K562 (cell line): ENCODE results near the gene ABHD16A. TPM values are rescaled to one million over a fixed set of nuclear protein-coding genes. Genes with fewer than 3 reads are reported as not detected.

ENCODE experiments used
- ATAC-seq: fragments of 200-7000 bp; cut with Tn5 transposase; 3 replicates; pipeline ENCODE4 v1.9.1; 2020; ENCODE audit warnings: moderate library complexity
- BruUV-seq: library from RNA; stranded (reverse); fragments of 400-500 nt; replicated peaks from 2 replicates; lab custom pipeline; 2021; lab: Mats Ljungman, UMichigan
- CTCF ChIA-PET: fragments of 300-600 bp; formaldehyde crosslinking; extraction: SDS; loops from one replicate; lab custom pipeline; 2021; ENCODE audit warnings: low intra/inter-chr PET ratio; lab: Yijun Ruan, JAX
- POLR2A ChIA-PET: fragments of 300-600, 350-650 bp; sonication (Branson Sonifier 250); formaldehyde crosslinking; extraction: SDS; loops from one replicate; lab custom pipeline; 2021; ENCODE audit warnings: antibody characterized with exemption, inconsistent platforms; lab: Yijun Ruan, JAX
- DNase-seq, 4 experiments: peaks; one replicate each; pipeline versions ENCODE4 v3.0.0 to v3.0.0-alpha.2; 2011 to 2018; ENCODE audit warnings: low spot score in 3 of 4, mixed read lengths in 3 of 4; ENCODE audit errors: extremely low read depth in 1 of 4
- FAIRE-seq: peaks from 2 replicates; lab custom pipeline; 2011; peaks lifted over from hg19 to GRCh38; lab: Jason Lieb, UNC
- H2AFZ ChIP-seq: 2 replicates; pipeline ENCODE4 v1.6.0; 2011; ENCODE audit warnings: low read depth, low read length, control low read depth, inconsistent platforms
- H3K27ac ChIP-seq: fragments of 200-600 bp; 3 replicates; pipeline ENCODE4 v1.8.0; 2011; ENCODE audit warnings: low read depth, mild to moderate bottlenecking, control low read depth, inconsistent platforms, low read length, moderate library complexity, mixed read lengths; ENCODE audit errors: extremely low read depth
- H3K27me3 ChIP-seq, 2 experiments: fragments of 300-600 bp in 1 of 2; 2 replicates in 1 of 2; 3 replicates in 1 of 2; pipeline versions ENCODE4 v1.6.0 to v1.8.0; 2011; ENCODE audit warnings: inconsistent platforms in 2 of 2, low read length in 2 of 2, mild to moderate bottlenecking in 1 of 2, mixed read lengths in 1 of 2, moderate library complexity in 1 of 2; ENCODE audit not compliant: control insufficient read depth in 2 of 2, insufficient read depth in 2 of 2
- H3K36me3 ChIP-seq: fragments of 300-600 bp; 3 replicates; pipeline ENCODE4 v1.8.0; 2011; ENCODE audit warnings: mild to moderate bottlenecking, low read length, inconsistent platforms; ENCODE audit not compliant: control insufficient read depth, insufficient read depth
- H3K4me1 ChIP-seq, 2 experiments: fragments of 200-600 bp in 1 of 2; replicated peaks in 1 of 2; 2 replicates in 1 of 2; 3 replicates in 1 of 2; pipeline versions ENCODE4 v1.5.1 to v1.8.0; 2011; ENCODE audit warnings: inconsistent platforms in 2 of 2, low read length in 2 of 2, mild to moderate bottlenecking in 1 of 2, mixed read lengths in 1 of 2, moderate library complexity in 1 of 2; ENCODE audit not compliant: control insufficient read depth in 2 of 2, insufficient read depth in 2 of 2
- H3K4me2 ChIP-seq: 2 replicates; pipeline ENCODE4 v1.6.1; 2011; ENCODE audit warnings: low read length, control low read depth, inconsistent platforms, mixed read lengths; ENCODE audit not compliant: insufficient read depth
- H3K4me3 ChIP-seq: fragments of 200-600 bp; sonication (generic), shearing (Covaris generic); 2 replicates; pipeline ENCODE4 v1.5.1; 2016; ENCODE audit warnings: control low read depth, inconsistent platforms
- H3K79me2 ChIP-seq: fragments of 200-600 bp; 3 replicates; pipeline ENCODE4 v1.8.0; 2011; ENCODE audit warnings: low read length, inconsistent platforms; ENCODE audit not compliant: control insufficient read depth, insufficient read depth
- H3K9ac ChIP-seq, 2 experiments: 2 replicates each; pipeline versions ENCODE4 v1.6.0 to v1.6.1; 2011; ENCODE audit warnings: low read depth in 2 of 2, low read length in 2 of 2, control low read depth in 1 of 2, inconsistent platforms in 1 of 2, mild to moderate bottlenecking in 1 of 2, mixed read lengths in 1 of 2; ENCODE audit not compliant: insufficient read depth in 1 of 2
- H3K9me1 ChIP-seq: one replicate; pipeline ENCODE4 v1.6.0; 2011; ENCODE audit warnings: inconsistent platforms, mild to moderate bottlenecking, low read length, moderate library complexity; ENCODE audit not compliant: control insufficient read depth, insufficient read depth
- H3K9me3 ChIP-seq: replicated peaks from 2 replicates; pipeline ENCODE4 v1.5.1; 2011; ENCODE audit warnings: low read depth, low read length, inconsistent platforms; ENCODE audit not compliant: control insufficient read depth, insufficient read depth
- H4K20me1 ChIP-seq: replicated peaks from 2 replicates; pipeline ENCODE4 v1.6.1; 2011; ENCODE audit warnings: low read length, inconsistent platforms, mixed read lengths; ENCODE audit not compliant: control insufficient read depth, insufficient read depth
- ATF7 ChIP-seq: fragments of 450-650 bp; IDR thresholded peaks from 2 replicates; pipeline ENCODE4 v1.7.1; 2014; ENCODE audit warnings: mild to moderate bottlenecking, moderate library complexity
- HDAC8 ChIP-seq: fragments of 450-650 bp; IDR thresholded peaks from 2 replicates; pipeline ENCODE4 v1.6.1; 2016; ENCODE audit warnings: mild to moderate bottlenecking, missing genetic modification characterization, moderate library complexity, missing compliant biosample characterization
- HNRNPUL1 ChIP-seq: fragments of 200-400 bp; formaldehyde crosslinking; IDR thresholded peaks from 2 replicates; pipeline ENCODE4 v1.6.1; 2017; ENCODE audit warnings: low read length
- KDM2B ChIP-seq: fragments of 250-450 bp; sonication (Bioruptor Pico); IDR thresholded peaks from 2 replicates; pipeline ENCODE4 v1.8.0; 2021; ENCODE audit warnings: mild to moderate bottlenecking, moderate library complexity
- MECOM ChIP-seq: fragments of 250-450 bp; sonication (Bioruptor Pico); IDR thresholded peaks from 2 replicates; pipeline ENCODE4 v1.8.0; 2022; ENCODE audit warnings: inconsistent platforms
- SREBF1 ChIP-seq: fragments of 150-350 bp; IDR thresholded peaks from 2 replicates; pipeline ENCODE4 v1.6.1; 2014; ENCODE audit warnings: antibody characterized with exemption, low read depth, low read length, borderline replicate concordance
- YY1 ChIP-seq, 3 experiments: IDR thresholded peaks; 2 replicates each; pipeline ENCODE4 v1.6.1; 2011; ENCODE audit warnings: low read length in 2 of 3, mild to moderate bottlenecking in 2 of 3, moderate library complexity in 2 of 3, borderline replicate concordance in 1 of 3, control low read depth in 1 of 3, low read depth in 1 of 3; ENCODE audit not compliant: insufficient read depth in 3 of 3, insufficient replicate concordance in 2 of 3, control insufficient read depth in 1 of 3, insufficient read length in 1 of 3; ENCODE audit errors: extremely low read depth in 1 of 3
- ZNF3 ChIP-seq: fragments of 250-450 bp; sonication (Bioruptor Pico); IDR thresholded peaks from 2 replicates; pipeline ENCODE4 v1.5.0; 2021; ENCODE audit warnings: mild to moderate bottlenecking, moderate library complexity
- WGBS: fragments of 100-300 bp; shearing (Covaris generic); methylation state at CpG from one replicate; pipeline ENCODE4 v1.1.6; 2016; ENCODE audit warnings: low coverage, mixed read lengths; ENCODE audit not compliant: insufficient coverage; ENCODE audit errors: missing lambda C conversion rate; 5-methylcytosine and 5-hydroxymethylcytosine counted together
- in situ Hi-C: fragments of 300-500 bp; cut with MboI; formaldehyde crosslinking; loops from 4 replicates; pipeline ENCODE4 v1.15.0; 2018; ENCODE audit warnings: inconsistent platforms, mixed read lengths
- intact Hi-C: fragments of 100-400 bp; cut with micrococcal nuclease; formaldehyde crosslinking; loops from 2 replicates; pipeline ENCODE4 v1.14.2; 2022
- polyA plus RNA-seq, 8 experiments: library from polyadenylated mRNA; depleted of rRNA in 4 of 8; stranded (reverse) in 5 of 8; unstranded in 3 of 8; fragments of >200 nt; fragmentation: Nextera tagmentation in 2 of 8; fragmentation: Illumina TruSeq in 1 of 8; extraction: Ambion mirVana in 2 of 8; extraction: Trizol in 1 of 8; gene quantifications; 2 replicates each; pipeline versions ENCODE4 v1.2.1 to v1.2.3, GENCODE V29; 2011 to 2014; ENCODE audit warnings: inconsistent platforms in 1 of 8, missing spikeins in 1 of 8
- total RNA-seq, 7 experiments: library from RNA; depleted of rRNA in 6 of 7; stranded (reverse); fragments of >200 nt in 6 of 7; fragmentation: Illumina TruSeq in 2 of 7; extraction: Trizol in 2 of 7; gene quantifications; 2 replicates each; pipeline versions ENCODE4 v1.2.1 to v1.2.3, GENCODE V29; 2011 to 2021; ENCODE audit warnings: low replicate concordance in 1 of 7
- TF ChIP-seq, protein P1 (sequence below): sonication (generic); formaldehyde crosslinking; IDR thresholded peaks from 2 replicates; pipeline ENCODE4 v1.8.1; 2022; ENCODE audit warnings: missing genetic modification reagents
- TF ChIP-seq, protein P2 (sequence below): conservative IDR thresholded peaks from 2 replicates; pipeline ENCODE4 v1.6.1; 2011; ENCODE audit warnings: low read depth, mild to moderate bottlenecking, low read length; ENCODE audit not compliant: control insufficient read depth
- TF ChIP-seq, protein P3 (sequence below): fragments of 450-650 bp; IDR thresholded peaks from 2 replicates; pipeline ENCODE4 v1.6.1; 2017; ENCODE audit warnings: mild to moderate bottlenecking, moderate library complexity
- TF ChIP-seq, protein P4 (sequence below): fragments of 250-450 bp; sonication (Bioruptor Pico); IDR thresholded peaks from 2 replicates; pipeline ENCODE4 v1.4.0; 2020; ENCODE audit warnings: mild to moderate bottlenecking, moderate library complexity, borderline replicate concordance

Gene ABHD16A
- total and polyA plus RNA-seq, 9 of the 15 experiments (the other 6 are each of a cell fraction or from before 2014, with no cell fraction given) = 25.8 to 120 (median 81.6) TPM

DNA sequence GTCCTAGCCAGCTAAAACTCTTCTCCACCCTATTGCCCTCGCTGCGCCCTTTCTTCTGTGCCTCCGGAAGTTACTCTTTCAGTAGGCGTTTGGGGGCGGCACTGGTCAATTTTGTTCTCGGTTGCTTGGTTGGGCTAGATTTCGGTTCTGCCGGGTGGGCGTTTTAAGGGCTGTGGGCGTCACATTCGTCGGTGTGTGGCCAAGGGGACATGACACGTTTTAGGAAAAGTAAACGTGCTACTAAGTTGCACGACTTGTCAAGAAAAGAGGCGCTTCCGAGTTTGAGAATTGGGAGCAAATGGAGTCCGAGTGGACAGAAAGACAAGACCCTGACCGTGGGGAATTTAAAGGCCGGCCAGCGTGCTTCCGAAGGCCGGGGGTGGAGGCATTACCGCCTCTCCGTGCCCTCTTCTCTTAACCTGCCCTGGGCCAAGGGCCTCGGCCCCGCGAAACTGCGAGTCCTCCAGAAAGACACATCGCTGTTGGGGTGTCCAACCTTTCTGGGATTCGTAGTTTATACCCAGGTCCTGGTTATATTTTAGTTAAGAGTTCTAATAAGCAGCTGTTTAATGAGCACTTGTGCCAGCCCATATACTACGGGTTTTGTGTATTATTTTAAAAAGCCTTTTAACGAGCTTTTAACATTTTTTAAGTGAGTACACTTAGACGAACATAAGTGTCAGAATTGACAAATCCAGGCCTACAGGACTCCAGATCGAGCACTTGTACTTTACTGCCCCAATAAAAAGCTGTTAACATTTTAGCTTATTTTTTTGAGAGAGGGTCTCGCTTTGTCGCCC lies 50.0 kb downstream of the ABHD16A start:
- Histone ChIP-seq H3K4me2 (peak overlapping the region; percentile 90), H3K4me1 (peaks cover 22 to 26% of the 10 kb centered on the region in 2 experiments), H3K27ac (peak overlapping the region; percentile 98), H3K9me1 (no peaks in the 10 kb centered on the region), H3K79me2 (peaks cover 83% of the 10 kb centered on the region), H3K27me3 (no peaks in the 10 kb centered on the region), H2AFZ (peak overlapping the region; percentile 94), H3K36me3 (peaks cover 64% of the 10 kb centered on the region), H4K20me1 (peaks cover 2% of the 10 kb centered on the region), H3K4me3 (peak overlapping the region; percentile 73), H3K9me3 (no peaks in the 10 kb centered on the region), H3K9ac (peak overlapping the region; percentile 95 to 97)
- TSS peak; percentile 97 for BruUV-seq
- CTCF ChIA-PET = no interaction called here
- intact Hi-C loops (loop anchor here (1.0 kb wide), 5 partner anchors 7 to 210 kb away; partner anchors contain the start of genes C6orf47 and DDX39B), in situ Hi-C loops (no loop called here)
- ATAC-seq (peak; percentile 83), DNase-seq (peak; percentile 94 to 99 (median 96)), FAIRE-seq (peak; percentile 97)
- POLR2A ChIA-PET = interaction anchor here (0.5 to 8.5 kb wide), 55 partner anchors 10 to 1723 kb away, joined by 3 to 267 read pairs (median 7); partner anchors contain the start of genes C6orf47, CLIC1, CSNK2B and DDAH2
- 7% methylated on average over 37 of the region's 37 CpGs for WGBS
- TF ChIP-seq HDAC8 (tag) (no peak; the same call in none of the 2 replicates), SREBF1 (no peak), MECOM (CRISPR knock-in tag) (0 out of 2 replicates have a peak, but pooled peaks have one; percentile 2), KDM2B (CRISPR knock-in tag) (0 out of 2 replicates have a peak, but pooled peaks have one; percentile 54), HNRNPUL1 (peak; percentile 87; the same call in 1 of the 2 replicates), YY1 (IDR thresholded peaks at IDR 0.05; ENCODE audit: borderline replicate concordance in 1 of 3, control insufficient read depth in 1 of 3, extremely low read depth in 1 of 3, insufficient read depth in 3 of 3, insufficient read length in 1 of 3, insufficient replicate concordance in 2 of 3, low read depth in 1 of 3, low read length in 2 of 3) (peak in 1 of 3 experiments; percentile 71), ZNF3 (peak; percentile 41; the same call in 1 of the 2 replicates), ATF7 (no peak)
- TF ChIP-seq, protein P1, sequence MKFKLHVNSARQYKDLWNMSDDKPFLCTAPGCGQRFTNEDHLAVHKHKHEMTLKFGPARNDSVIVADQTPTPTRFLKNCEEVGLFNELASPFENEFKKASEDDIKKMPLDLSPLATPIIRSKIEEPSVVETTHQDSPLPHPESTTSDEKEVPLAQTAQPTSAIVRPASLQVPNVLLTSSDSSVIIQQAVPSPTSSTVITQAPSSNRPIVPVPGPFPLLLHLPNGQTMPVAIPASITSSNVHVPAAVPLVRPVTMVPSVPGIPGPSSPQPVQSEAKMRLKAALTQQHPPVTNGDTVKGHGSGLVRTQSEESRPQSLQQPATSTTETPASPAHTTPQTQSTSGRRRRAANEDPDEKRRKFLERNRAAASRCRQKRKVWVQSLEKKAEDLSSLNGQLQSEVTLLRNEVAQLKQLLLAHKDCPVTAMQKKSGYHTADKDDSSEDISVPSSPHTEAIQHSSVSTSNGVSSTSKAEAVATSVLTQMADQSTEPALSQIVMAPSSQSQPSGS (CRISPR knock-in tag) = no peak
- TF ChIP-seq, protein P2, sequence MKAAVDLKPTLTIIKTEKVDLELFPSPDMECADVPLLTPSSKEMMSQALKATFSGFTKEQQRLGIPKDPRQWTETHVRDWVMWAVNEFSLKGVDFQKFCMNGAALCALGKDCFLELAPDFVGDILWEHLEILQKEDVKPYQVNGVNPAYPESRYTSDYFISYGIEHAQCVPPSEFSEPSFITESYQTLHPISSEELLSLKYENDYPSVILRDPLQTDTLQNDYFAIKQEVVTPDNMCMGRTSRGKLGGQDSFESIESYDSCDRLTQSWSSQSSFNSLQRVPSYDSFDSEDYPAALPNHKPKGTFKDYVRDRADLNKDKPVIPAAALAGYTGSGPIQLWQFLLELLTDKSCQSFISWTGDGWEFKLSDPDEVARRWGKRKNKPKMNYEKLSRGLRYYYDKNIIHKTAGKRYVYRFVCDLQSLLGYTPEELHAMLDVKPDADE = peak; percentile 21; the same call in 1 of the 2 replicates
- TF ChIP-seq, protein P3, sequence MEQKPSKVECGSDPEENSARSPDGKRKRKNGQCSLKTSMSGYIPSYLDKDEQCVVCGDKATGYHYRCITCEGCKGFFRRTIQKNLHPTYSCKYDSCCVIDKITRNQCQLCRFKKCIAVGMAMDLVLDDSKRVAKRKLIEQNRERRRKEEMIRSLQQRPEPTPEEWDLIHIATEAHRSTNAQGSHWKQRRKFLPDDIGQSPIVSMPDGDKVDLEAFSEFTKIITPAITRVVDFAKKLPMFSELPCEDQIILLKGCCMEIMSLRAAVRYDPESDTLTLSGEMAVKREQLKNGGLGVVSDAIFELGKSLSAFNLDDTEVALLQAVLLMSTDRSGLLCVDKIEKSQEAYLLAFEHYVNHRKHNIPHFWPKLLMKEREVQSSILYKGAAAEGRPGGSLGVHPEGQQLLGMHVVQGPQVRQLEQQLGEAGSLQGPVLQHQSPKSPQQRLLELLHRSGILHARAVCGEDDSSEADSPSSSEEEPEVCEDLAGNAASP = no peak
- TF ChIP-seq, protein P4, sequence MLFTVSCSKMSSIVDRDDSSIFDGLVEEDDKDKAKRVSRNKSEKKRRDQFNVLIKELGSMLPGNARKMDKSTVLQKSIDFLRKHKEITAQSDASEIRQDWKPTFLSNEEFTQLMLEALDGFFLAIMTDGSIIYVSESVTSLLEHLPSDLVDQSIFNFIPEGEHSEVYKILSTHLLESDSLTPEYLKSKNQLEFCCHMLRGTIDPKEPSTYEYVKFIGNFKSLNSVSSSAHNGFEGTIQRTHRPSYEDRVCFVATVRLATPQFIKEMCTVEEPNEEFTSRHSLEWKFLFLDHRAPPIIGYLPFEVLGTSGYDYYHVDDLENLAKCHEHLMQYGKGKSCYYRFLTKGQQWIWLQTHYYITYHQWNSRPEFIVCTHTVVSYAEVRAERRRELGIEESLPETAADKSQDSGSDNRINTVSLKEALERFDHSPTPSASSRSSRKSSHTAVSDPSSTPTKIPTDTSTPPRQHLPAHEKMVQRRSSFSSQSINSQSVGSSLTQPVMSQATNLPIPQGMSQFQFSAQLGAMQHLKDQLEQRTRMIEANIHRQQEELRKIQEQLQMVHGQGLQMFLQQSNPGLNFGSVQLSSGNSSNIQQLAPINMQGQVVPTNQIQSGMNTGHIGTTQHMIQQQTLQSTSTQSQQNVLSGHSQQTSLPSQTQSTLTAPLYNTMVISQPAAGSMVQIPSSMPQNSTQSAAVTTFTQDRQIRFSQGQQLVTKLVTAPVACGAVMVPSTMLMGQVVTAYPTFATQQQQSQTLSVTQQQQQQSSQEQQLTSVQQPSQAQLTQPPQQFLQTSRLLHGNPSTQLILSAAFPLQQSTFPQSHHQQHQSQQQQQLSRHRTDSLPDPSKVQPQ (CRISPR knock-in tag) = no peak
